ENCODE measurements around the gene PIK3CG.
"Not testable (repeated sequence)": the region's sequence is repeated elsewhere in the genome, so short reads cannot be mapped to it uniquely, and the experiment has no call there.

PIK3CG gene

DNA sequence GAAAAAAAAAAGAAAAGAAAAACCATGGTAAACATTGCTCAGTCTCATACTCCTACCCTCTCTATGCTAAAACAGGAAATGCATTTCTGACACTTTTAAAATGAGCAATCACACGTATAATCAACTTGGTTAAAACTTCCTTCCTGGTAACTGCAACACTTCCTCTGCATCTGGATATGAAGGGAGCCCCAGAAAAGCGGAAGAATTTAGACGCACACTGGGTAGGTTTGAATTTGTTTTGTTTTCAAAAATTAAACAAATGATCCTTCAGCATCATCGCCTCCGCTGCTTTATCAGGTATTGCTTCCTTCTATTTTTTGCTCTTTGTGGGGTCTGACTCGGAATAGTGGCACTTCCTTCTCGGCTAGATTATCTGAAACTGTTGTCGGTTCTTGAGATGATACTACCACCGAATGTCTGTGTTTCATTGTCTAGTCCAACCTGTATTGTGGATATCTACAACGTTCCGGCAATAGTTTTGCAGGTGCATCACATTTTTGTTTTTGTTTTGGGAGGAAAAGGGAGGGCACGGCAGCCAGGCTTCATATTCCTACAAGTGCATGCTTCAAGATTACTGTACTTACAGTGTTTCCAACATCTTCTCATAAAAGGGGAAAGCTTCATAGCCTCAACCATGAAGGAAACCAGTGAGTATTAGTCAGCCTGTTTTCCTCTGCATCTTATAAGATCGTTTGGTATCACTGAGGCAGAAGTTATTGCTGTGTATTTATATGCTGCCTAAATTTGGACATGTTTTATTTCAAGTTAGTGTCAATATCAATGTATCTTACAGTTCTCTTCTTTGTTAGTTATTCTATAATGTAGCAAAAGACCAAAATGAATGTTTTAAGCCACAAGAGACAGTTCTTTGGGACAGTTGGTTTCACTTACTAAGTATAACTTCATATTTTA, at the start of gene PIK3CG:
TSS of gene PIK3CG (plus strand) at position 153 of the 912 bp plus-strand sequence. CDS start 2,280 bp downstream, outside the sequence.
- no peak for DNase-seq (ENCODE audit: low read depth, low spot score)

- no peak for DNase-seq (ENCODE audit: low read depth, low spot score)
Observed at GRCh38 chr7:106817098-106817497, 48.0 kb upstream of the PIK3CG start.

DNA sequence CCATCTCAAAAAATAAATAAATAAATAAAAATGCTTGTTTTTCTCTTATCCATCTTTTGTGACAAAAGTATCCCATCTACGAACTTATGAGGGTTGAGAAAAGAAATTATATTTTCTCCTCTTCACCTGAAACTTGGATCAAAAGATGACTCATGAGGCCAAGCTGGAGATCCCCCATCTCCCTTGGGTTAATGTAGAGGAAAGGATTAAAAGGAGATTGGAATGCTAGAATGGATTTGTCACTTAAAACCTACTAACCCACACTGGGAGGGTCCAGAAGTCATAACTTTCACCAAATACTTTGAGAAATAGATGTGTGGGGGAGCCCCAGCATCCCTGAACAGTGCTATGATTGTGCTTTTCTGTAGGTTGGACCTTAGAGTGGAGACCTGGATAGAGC, 46.3 kb upstream of the PIK3CG start:
- no peak for DNase-seq (ENCODE audit: low read depth, low spot score)

GRCh38 chr7:106819546-106819945, 45.5 kb upstream of the PIK3CG start:
- DNase-seq (ENCODE audit: low read depth, low spot score) = no peak

DNA sequence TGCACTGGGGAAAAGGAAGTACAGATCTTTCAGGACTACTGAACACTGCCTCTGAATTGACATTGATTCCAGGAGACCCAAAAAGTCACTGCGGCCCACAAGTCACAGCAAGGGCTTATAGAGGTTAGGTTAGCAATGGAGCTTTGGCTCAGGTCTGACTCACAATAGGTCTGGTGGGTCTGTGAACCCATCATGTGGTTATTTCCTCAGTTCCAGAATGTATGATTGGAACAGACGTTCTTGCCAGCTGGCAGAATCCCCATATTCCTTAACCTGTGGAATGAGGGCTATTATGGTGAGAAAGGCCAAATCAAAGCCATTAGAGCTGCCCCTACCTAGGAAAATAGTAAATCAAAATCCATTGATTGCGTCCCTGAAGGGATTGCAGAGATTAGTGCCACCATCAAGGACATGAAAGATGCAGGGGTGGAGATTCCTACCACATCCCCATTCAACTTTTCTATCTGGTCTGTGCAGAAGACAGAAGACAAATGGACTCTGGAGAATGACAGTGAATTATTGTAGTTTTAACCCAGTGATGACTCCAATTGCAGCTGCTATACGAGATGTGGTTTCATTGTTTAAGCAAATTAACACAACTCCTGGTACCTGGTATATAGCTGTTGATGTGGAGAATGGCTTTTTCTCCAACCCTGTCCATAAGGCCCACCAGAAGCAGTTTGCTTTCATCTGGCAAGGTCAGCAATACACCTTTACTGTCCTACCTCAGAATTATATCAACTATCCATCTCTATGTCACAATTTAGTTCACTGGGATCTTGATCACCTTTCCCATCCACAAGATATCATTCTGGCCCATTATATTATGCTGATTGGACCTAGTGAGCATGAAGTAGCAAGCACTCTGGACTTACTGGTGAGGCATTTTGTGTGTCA, 44.5 kb upstream of the PIK3CG start:
- no peak for DNase-seq (ENCODE audit: low read depth, low spot score)

- no peak for DNase-seq (ENCODE audit: low read depth, low spot score)
Observed at GRCh38 chr7:106823631-106824030, 41.5 kb upstream of the PIK3CG start.

GRCh38 chr7:106824458-106824857, 40.6 kb upstream of the PIK3CG start:
- no peak for DNase-seq (ENCODE audit: low read depth, low spot score)

DNA sequence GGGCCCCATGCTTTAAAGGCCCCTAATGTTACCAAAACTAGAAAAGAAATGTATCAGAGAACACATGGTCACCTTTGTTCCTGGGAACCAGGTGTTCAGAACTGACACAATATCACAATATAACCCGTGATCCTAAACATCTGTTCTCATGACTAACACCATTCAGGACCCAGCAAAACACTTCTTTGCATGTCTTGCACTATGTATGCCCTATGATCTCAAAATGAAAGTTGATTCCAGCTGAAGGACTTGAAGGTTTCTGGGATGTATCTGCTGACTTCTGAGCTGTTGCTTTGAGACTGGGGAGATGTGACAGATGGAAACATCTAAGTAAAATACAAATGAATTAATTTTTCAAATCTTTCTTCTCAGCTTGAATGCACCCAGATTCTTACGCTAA, 37.5 kb upstream of the PIK3CG start:
- DNase-seq (ENCODE audit: low read depth, low spot score) = no peak

GRCh38 chr7:106829496-106829895, 35.6 kb upstream of the PIK3CG start:
- DNase-seq (ENCODE audit: low read depth, low spot score) = no peak

DNA sequence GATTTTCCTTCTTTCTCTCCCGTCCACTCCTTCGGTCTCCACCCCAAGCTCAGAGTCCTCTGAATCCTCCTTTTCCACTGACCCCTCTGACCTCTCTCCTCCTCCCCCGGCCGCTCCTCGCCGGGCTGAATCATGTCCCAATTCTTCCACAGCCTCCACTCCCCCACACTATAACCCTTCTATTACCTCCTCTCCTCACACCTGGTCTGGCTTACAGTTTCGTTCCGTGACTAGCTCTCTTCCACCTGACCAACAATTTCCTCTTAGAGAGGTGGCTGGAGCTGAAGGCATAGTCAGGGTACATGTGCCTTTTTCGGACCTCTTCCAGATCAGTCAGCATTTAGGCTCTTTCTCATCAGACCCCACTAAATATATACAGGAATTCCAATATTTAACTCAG, 34.2 kb upstream of the PIK3CG start:
- not testable (repeated sequence) for DNase-seq (ENCODE audit: low read depth, low spot score)

DNA sequence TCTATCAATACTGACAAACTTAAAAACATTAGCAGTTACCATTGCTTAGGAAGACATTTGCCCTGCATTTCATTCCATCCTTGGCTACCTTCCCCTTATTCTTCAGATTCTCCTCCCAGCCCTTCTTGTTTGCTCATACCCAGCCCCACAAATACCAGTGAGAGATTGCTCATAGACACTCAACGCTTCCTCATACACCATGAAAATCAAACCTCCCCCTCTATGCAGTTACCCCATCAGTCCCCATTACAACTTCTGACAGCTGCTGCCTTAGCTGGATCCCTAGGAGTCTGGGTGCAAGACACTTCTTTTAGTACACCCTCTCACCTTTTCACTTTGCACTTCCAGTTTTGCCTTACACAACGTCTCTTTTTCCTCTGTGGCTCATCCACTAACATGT, 28.3 kb upstream of the PIK3CG start:
- DNase-seq (ENCODE audit: low read depth, low spot score) = no peak

DNA sequence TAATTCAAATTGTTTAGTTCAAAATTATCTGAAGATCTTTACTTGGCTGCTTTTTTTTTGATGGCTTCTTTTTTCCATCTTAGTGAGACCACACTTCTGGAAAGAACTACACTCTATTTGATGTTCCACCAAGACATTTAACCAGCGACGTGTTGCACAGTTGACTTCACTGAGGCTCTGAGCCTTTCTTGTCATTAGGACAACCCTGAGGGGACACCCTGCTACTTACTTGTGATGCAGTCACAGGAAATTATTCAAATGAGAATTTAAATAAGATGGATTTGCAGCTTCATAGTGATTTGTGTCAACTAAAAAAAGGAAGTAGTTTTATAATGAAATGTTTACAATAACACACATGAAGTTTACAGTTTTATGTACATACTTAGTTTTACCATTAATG, 25.6 kb upstream of the PIK3CG start:
- DNase-seq (ENCODE audit: low read depth, low spot score) = no peak

DNA sequence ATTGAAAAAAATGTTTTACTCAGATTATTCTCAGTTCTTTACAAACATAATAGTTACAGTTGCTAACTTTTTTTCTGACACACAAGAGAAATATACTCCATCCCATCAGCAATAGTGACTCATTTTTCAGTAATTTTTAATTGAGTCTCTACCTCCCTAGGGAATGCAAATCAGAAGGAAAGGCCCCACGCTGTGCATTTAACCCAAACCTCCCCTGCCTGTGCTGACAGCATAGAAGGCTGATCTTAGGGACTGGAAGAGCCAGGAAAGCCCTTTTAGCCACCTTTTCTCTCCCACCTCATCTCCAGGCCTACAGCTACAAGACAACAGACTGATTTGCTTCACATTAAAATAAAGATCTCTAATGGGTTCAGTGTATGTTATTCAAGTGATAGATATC, 24.7 kb upstream of the PIK3CG start:
- DNase-seq (ENCODE audit: low read depth, low spot score) = no peak

GRCh38 chr7:106841896-106842390, 23.1 kb upstream of the PIK3CG start:
- no peak for DNase-seq (ENCODE audit: low read depth, low spot score)

DNA sequence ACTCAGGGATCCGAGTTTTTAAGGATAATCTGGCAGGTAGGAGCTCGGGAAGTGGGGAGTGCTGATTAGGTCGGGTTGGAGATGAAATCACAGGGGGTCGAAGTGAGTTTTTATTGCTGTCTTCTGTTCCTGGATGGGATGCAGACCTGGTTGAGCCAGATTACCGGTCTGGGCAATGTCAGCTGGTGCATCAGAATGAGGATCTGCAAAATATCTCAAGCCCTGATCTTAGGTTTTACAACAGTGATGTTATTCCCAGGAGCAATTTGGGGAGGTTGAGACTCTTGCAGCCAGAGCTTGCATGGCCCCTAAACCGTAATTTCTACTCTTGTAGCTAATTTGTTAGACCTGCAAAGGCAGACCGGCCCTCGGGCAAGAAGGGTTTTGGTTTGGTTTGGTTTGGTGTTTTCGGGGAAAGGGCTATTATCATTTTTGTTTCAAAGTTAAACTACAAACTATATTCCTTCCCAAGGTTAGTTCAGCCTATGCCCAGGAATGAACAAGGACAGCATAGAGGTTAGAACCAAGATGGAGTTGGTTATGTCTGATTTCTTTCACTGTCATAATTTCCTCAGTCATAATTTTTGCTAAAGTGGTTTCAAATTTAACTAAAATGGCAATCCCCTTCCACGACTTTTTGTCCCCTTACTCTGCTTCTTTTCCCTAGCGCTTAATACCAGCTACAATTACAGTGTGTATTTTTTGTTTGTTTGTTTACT, 20.6 kb upstream of the PIK3CG start:
- DNase-seq (ENCODE audit: low read depth, low spot score) = no peak

DNA sequence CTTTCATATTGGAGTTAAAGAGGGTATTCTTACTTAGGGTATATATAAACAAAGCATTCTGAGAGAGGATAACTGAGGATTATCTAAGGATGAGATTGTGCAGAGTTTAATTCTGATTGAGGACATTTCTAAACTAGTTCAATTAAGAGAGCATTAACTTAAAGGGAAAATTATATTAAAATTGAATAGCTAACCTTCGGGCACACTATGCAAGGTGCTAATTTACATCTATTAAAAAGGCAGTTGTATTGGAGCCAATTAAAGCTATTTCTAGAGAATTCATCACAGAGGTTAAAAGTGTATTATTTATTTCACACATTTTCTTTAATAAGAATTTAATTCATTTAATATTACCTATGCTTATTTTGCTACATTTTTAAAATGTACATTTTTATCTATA, 17.0 kb upstream of the PIK3CG start:
- no peak for DNase-seq (ENCODE audit: low read depth, low spot score)

DNA sequence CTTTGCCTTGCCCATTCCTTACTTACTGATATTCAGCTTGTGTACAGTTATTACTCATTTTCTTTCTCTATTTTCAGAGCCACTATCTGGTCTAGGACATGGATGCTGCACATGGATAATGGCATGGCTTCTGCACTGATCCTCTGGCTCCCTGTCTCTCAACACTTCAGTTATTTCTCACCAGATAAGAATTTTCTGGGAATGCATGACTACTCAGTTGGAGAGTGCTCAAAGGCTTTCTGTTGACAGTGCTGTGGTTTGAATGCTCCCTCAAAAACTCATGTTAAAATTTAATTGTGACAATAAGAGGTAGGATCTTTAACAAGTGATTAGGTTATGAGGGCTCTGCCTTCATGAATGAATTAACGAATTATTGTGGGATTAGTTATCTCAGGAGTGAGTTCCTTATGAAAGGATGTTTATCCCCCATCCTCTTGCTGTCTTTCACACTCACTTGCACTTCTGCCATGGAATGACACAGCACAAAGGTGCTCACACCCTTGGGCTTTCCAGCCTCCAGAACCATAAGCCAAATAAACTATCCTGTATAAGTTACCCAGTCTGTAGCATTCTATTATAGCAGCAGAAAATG, 16.1 kb upstream of the PIK3CG start:
- DNase-seq (ENCODE audit: low read depth, low spot score) = no peak

DNA sequence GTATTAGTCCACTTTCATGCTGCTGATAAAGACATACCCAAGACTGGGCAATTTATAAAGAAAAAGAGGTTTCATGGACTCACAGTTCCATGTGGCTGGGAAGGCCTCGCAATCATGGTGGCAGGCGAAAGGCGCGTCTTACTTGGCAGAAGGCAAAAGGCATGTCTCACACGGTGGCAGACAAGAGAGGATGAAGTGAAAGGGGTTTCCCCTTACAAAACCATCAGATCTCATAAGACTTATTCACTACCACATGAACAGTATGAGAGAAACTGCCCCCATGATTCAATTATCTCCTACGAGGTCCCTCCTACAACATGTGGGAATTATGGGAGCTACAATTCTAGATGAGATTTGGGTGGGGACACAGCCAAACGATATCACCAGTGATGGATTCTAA, 13.4 kb upstream of the PIK3CG start:
- not testable (repeated sequence) for DNase-seq (ENCODE audit: low read depth, low spot score)

DNA sequence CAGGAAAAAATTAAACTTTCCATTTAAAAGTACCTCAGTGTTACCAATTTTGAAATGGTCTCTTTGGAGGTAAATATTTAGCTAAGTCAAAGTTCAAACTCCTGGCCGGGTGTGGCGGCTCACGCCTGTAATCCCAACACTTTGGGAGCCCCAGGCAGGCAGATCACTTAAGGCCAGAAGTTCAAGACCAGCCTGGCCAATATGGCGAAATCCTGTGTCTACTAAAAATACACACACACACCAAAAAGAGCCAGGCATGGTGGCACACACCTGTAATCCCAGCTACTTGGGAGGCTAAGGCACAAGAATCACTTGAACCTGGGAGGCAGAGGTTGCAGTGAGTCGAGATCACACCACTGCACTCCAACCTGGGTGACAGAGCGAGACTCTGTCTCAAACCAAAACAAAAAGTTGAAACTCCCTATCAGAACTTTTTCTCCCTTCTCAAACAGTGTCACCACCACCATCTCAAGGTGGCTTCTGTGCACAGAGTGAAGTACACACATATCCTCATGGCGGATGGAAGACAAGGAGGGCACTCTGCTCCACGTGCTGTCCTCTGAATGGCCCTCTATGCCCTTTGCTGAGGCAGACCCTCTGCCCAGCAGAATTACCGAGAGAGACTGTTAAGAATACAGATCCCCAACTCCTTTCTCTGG, 11.7 kb upstream of the PIK3CG start:
- DNase-seq (ENCODE audit: low read depth, low spot score) = no peak

DNA sequence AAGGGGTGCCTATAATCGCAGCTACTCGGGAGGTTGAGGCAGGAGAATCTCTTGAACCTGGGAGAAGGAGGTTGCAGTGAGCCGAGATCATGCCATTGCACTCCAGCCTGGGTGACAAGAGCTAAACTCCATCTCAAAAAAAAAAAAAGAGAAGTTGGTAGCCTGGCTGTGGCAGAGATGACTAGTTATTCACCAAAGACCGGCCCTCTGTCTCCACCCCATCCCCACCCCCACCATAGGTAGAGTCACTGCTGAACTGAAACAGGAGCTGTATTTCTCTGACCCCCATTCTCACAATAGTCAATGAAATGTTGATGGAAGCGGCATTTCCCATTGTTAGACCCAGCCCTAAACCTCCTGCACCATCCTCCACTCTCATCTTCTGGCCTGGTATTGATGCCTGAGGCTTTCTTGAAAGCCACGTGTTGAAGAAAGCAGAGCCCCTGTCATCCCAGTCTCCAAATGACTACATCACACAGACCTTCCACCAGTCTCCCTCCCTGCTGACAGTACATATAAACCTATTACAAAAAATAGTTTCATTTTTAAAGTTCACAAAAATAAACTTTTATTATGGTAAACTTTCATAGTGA, 9.4 kb upstream of the PIK3CG start:
- no peak for DNase-seq (ENCODE audit: low read depth, low spot score)
